Sigmoid colon (tissue), 4 donors: ENCODE data around the gene TENT4A.

ENCODE experiments used
- EP300 ChIP-seq, 4 donors: sonication (generic); formaldehyde crosslinking; IDR thresholded peaks; one replicate each; pipeline ENCODE4 v1.6.1; 2017; ENCODE audit warnings: antibody characterized with exemption in 4 of 4
- POLR2AphosphoS5 ChIP-seq, 4 donors: sonication (generic); formaldehyde crosslinking; IDR thresholded peaks; one replicate each; pipeline ENCODE4 v1.6.1; 2017; ENCODE audit warnings: antibody characterized with exemption in 4 of 4
- TF ChIP-seq, protein P1 (sequence below), 4 experiments: fragments of 450-650 bp in 3 of 4; fragments of 200-600 bp in 1 of 4; IDR thresholded peaks; one replicate each; pipeline ENCODE4 v1.5.1; 2016 to 2019; ENCODE audit warnings: antibody characterized with exemption in 4 of 4, mild to moderate bottlenecking in 3 of 4, moderate library complexity in 2 of 4

DNA sequence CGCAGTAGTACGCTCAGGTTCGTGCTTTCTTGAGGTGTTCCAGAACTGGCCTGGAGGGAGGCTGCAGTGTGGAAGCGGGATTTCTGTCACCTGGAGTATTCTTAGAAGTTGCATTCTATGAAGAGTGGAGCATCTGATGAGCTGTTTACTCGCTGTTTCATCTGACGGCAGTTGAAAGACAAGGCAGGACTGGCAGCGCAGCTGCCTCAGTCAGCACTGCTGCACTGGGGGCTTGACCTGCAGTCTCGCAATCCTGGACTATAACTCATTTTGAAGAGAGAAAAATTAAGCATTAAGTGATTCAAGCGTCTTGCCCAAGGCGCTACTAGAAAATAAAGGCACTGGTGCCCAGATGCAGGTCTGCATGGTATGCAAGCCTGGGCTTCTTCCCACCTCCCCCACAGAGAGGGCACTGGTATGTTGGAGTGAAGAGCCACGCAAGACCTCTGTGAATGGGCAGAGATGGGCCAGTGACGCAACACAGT lies 10.6 kb downstream of the TENT4A start:
- TF ChIP-seq, protein P1, sequence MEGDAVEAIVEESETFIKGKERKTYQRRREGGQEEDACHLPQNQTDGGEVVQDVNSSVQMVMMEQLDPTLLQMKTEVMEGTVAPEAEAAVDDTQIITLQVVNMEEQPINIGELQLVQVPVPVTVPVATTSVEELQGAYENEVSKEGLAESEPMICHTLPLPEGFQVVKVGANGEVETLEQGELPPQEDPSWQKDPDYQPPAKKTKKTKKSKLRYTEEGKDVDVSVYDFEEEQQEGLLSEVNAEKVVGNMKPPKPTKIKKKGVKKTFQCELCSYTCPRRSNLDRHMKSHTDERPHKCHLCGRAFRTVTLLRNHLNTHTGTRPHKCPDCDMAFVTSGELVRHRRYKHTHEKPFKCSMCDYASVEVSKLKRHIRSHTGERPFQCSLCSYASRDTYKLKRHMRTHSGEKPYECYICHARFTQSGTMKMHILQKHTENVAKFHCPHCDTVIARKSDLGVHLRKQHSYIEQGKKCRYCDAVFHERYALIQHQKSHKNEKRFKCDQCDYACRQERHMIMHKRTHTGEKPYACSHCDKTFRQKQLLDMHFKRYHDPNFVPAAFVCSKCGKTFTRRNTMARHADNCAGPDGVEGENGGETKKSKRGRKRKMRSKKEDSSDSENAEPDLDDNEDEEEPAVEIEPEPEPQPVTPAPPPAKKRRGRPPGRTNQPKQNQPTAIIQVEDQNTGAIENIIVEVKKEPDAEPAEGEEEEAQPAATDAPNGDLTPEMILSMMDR (IDR thresholded peaks at IDR 0.05) = no peak
- no peak for TF ChIP-seq POLR2AphosphoS5 (IDR thresholded peaks at IDR 0.05)
- no peak for TF ChIP-seq EP300 (IDR thresholded peaks at IDR 0.05)
